CD4-positive, alpha-beta T cell (primary cell): ENCODE results near the gene AGMO. TPM values are rescaled to one million over a fixed set of nuclear protein-coding genes. Genes with fewer than 3 reads are reported as not detected.

Experiments
- ATAC-seq: fragments of 200-7000 bp; cut with Tn5 transposase; one replicate; pipeline ENCODE4 v1.10.0; 2022; ENCODE audit warnings: mild to moderate bottlenecking; ENCODE audit not compliant: poor library complexity
- CTCF ChIA-PET: fragments of 350-600 bp; sonication (Branson Sonifier 250); formaldehyde crosslinking; loops from one replicate; lab custom pipeline; 2021; ENCODE audit warnings: antibody characterized with exemption, inconsistent platforms; lab: Charles Lee
- POLR2A ChIA-PET: fragments of 350-600 bp; sonication (Branson Sonifier 250); formaldehyde crosslinking; loops from one replicate; lab custom pipeline; 2021; ENCODE audit warnings: antibody characterized with exemption, inconsistent platforms; lab: Charles Lee
- DNase-seq, 14 experiments: peaks; one replicate each; pipeline ENCODE4 v3.0.0-alpha.2; 2013 to 2020; ENCODE audit warnings: mixed read lengths in 2 of 14
- H3K27ac ChIP-seq, 2 donors: one replicate each; pipeline versions ENCODE4 v1.5.1 to v1.7.0; 2013; ENCODE audit warnings: low read length in 2 of 2, low read depth in 1 of 2, mild to moderate bottlenecking in 1 of 2
- H3K27me3 ChIP-seq, 2 experiments: 1 replicate in 1 of 2; 2 replicates in 1 of 2; pipeline versions ENCODE4 v1.6.1 to v1.7.0; 2013; ENCODE audit warnings: low read length in 2 of 2, control low read depth in 1 of 2, mild to moderate bottlenecking in 1 of 2, moderate library complexity in 1 of 2; ENCODE audit not compliant: insufficient read depth in 2 of 2, control insufficient read depth in 1 of 2
- H3K36me3 ChIP-seq: one replicate; pipeline ENCODE4 v1.6.1; 2013; ENCODE audit warnings: low read length, control low read depth; ENCODE audit not compliant: insufficient read depth
- H3K4me1 ChIP-seq: one replicate; pipeline ENCODE4 v1.6.1; 2013; ENCODE audit warnings: low read length, control low read depth; ENCODE audit not compliant: insufficient read depth
- H3K4me3 ChIP-seq: one replicate; pipeline ENCODE4 v1.5.1; 2013; ENCODE audit warnings: mild to moderate bottlenecking, low read length, moderate library complexity
- H3K9me3 ChIP-seq, 2 experiments: 1 replicate in 1 of 2; 2 replicates in 1 of 2; pipeline versions ENCODE4 v1.6.1 to v1.7.0; 2013; ENCODE audit warnings: low read length in 2 of 2, mild to moderate bottlenecking in 2 of 2, control low read depth in 1 of 2, moderate library complexity in 1 of 2; ENCODE audit not compliant: control insufficient read depth in 1 of 2, insufficient read depth in 1 of 2
- H3K27ac Mint-ChIP-seq: one replicate; pipeline ENCODE4 v1.8.0; 2020; ENCODE audit warnings: mixed read lengths
- H3K27me3 Mint-ChIP-seq: one replicate; pipeline ENCODE4 v1.8.0; 2021; ENCODE audit warnings: mixed read lengths
- H3K36me3 Mint-ChIP-seq: one replicate; pipeline ENCODE4 v1.8.0; 2021; ENCODE audit warnings: low read depth, mixed read lengths
- H3K4me1 Mint-ChIP-seq: one replicate; pipeline ENCODE4 v1.8.0; 2021; ENCODE audit warnings: low read depth, mixed read lengths
- H3K4me3 Mint-ChIP-seq: one replicate; pipeline ENCODE4 v1.8.0; 2020; ENCODE audit warnings: mild to moderate bottlenecking, mixed read lengths
- H3K9me3 Mint-ChIP-seq: one replicate; pipeline ENCODE4 v1.8.0; 2020; ENCODE audit warnings: mixed read lengths
- CTCF ChIP-seq: fragments of 200-600 bp; IDR thresholded peaks from one replicate; pipeline ENCODE4 v1.8.0; 2022; ENCODE audit warnings: antibody characterized with exemption, mild to moderate bottlenecking
- intact Hi-C, 2 experiments: fragments of 100-400 bp; cut with DNase I in 1 of 2; cut with micrococcal nuclease in 1 of 2; formaldehyde crosslinking; loops; one replicate each; pipeline versions ENCODE4 v1.15.1 to v1.9.0; 2023 to 2025; cut with DNase I, micrococcal nuclease
- total RNA-seq, 174 experiments: library from RNA in 2 of 174; stranded (reverse) in 2 of 174; gene quantifications; one replicate each; pipeline ENCODE4 v1.2.3 and lab custom pipeline; 2021 to 2026

The AGMO gene
- total RNA-seq, 2 experiments from 2014 or later, result not detected

GRCh38 chr7:15204421-15204820, 357.4 kb downstream of the AGMO start:
- intact Hi-C loops, result no loop called here
- no peak overlapping the region for H3K27ac ChIP-seq
- no peaks in the 10 kb centered on the region for H3K4me1 ChIP-seq
- Mint-ChIP-seq H3K9me3 (peaks cover 3% of the 10 kb centered on the region), H3K4me3 (no peak overlapping the region), H3K27ac (no peak overlapping the region), H3K27me3 (no peaks in the 10 kb centered on the region), H3K36me3 (no peaks in the 10 kb centered on the region), H3K4me1 (no peaks in the 10 kb centered on the region)
- TF ChIP-seq CTCF, result no peak
- H3K4me3 ChIP-seq, result no peak overlapping the region
- peaks cover 0 to 8% of the 10 kb centered on the region in 2 experiments for H3K9me3 ChIP-seq
- H3K36me3 ChIP-seq, result no peaks in the 10 kb centered on the region
- CTCF ChIA-PET, result no interaction called here
- ATAC-seq (no peak), DNase-seq (no peak)
- POLR2A ChIA-PET, result no interaction called here
- H3K27me3 ChIP-seq, result no peaks in the 10 kb centered on the region

GRCh38 chr7:15199482-15199881, 362.3 kb downstream of the AGMO start:
- no peak overlapping the region for H3K27ac Mint-ChIP-seq
- peaks cover 7% of the 10 kb centered on the region for H3K9me3 Mint-ChIP-seq
- TF ChIP-seq CTCF, result no peak

GRCh38 chr7:15197042-15197977, 364.5 kb downstream of the AGMO start:
- DNase-seq (no peak), ATAC-seq (no peak)
- Histone ChIP-seq H3K36me3 (no peaks in the 10 kb centered on the region), H3K9me3 (peaks cover 0 to 9% of the 10 kb centered on the region in 2 experiments), H3K27ac (no peak overlapping the region), H3K4me3 (no peak overlapping the region), H3K4me1 (no peaks in the 10 kb centered on the region), H3K27me3 (no peaks in the 10 kb centered on the region)
- H3K27ac Mint-ChIP-seq, result no peak overlapping the region
- no peak for TF ChIP-seq CTCF
- intact Hi-C loops, result no loop called here
- H3K4me1 Mint-ChIP-seq, result no peaks in the 10 kb centered on the region
- H3K4me3 Mint-ChIP-seq, result no peak overlapping the region
- POLR2A ChIA-PET, result no interaction called here
- H3K9me3 Mint-ChIP-seq, result peaks cover 7% of the 10 kb centered on the region
- CTCF ChIA-PET, result no interaction called here
- H3K36me3 Mint-ChIP-seq, result no peaks in the 10 kb centered on the region
- no peaks in the 10 kb centered on the region for H3K27me3 Mint-ChIP-seq

More at GRCh38 chr7:15199482-15199881, 362.3 kb downstream of the AGMO start:
- no peaks in the 10 kb centered on the region for H3K36me3 ChIP-seq
- no peak overlapping the region for H3K4me3 ChIP-seq
- Mint-ChIP-seq H3K4me3 (no peak overlapping the region), H3K36me3 (no peaks in the 10 kb centered on the region), H3K27me3 (no peaks in the 10 kb centered on the region), H3K4me1 (no peaks in the 10 kb centered on the region)
- intact Hi-C loops, result no loop called here
- H3K9me3 ChIP-seq, result peaks cover 0 to 9% of the 10 kb centered on the region in 2 experiments
- POLR2A ChIA-PET, result no interaction called here
- no peaks in the 10 kb centered on the region for H3K27me3 ChIP-seq
- ATAC-seq, result no peak
- H3K4me1 ChIP-seq, result no peaks in the 10 kb centered on the region
- no peak overlapping the region for H3K27ac ChIP-seq
- no peak for DNase-seq
- CTCF ChIA-PET, result no interaction called here
